ENCODE measurements around the gene BPIFB4.
"Not testable (repeated sequence)": the region's sequence is repeated elsewhere in the genome, so short reads cannot be mapped to it uniquely, and the experiment has no call there.

Gene BPIFB4

DNA sequence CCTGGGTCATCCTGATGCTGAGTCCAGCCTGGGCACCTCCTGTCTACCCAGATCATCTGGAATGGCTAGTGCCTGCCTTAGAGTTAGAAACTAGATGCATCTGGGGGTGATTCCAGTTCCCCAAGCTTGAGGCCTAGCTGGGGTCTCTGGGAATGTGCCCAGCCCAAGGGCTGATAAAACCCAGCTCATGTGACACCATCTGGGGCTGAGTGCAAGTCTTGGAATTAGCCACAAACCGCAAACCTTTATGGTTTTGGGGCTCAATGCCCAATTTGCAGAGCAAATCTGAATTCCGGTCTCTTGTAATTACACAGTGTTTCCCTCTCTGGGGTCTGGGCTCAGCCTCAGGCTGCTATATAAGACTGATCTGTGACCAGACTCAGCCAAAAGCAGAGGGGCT lies at the start of gene BPIFB4:
Gene BPIFB4 (plus strand): TSS at position 385 of the 400 bp plus-strand sequence. CDS start 1,884 bp downstream, outside the sequence.
- no peak for DNase-seq

DNA sequence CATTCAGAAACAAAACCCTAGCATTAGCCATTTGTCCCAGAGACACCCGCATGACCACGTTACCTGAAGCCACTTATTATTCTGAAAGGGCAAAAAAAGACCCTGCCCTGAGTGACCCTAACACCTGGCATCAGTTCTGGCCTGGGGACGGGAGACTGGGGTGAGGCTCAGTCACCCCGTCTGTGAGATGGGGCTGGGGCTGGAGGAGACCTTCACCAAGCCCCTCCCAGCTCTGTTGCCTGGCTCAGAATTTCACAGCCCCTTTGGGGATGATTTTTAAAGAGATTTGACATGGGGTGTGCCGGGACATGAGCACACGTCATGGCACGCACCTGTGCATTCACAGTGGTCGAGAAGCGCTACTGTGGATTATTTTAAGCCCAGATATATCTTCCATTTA lies 49.4 kb upstream of the BPIFB4 start:
- DNase-seq, result no peak

DNA sequence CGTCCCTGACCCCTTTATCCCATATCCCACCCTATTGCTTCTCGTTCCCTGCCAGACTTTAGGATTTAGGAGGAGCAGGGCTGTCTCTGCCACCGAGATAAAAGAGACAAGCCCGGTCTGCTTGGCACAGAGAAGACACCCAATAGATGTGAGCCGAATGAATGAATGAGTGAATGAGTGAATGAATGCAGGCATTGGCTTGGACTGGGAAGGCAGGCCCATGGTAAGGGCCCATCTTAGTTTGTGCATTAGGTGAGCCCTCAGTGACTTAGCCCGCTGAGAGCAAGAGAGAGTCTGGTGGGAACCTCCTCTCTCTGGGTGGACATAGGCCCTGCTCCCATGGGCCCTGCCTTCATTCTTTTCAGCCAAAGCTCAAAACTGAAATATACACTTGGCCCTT lies 48.9 kb upstream of the BPIFB4 start:
- DNase-seq, result no peak

DNA sequence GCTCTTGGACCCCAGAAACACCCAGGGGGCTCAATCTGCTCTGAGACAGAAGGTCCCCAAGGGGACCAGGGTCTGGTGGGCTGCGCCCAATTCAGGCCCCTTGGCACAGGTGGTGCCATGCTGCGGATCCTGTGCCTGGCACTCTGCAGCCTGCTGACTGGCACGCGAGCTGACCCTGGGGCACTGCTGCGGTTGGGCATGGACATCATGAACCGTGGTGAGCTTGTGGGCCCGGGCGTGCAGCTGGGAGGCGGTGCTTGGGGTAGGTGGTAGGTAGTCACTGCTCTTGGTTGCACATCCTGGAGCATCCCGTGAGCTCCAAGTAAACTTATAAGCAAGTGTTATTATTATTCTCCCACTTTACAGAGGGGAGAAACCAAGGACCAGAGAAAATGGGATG lies 47.9 kb upstream of the BPIFB4 start, which contains the start of gene BPIFB6:
Gene BPIFB6 (plus strand): TSS at position 118 of the 400 bp plus-strand sequence. CDS start 0 bp downstream, at position 118.
- DNase-seq, result no peak

DNA sequence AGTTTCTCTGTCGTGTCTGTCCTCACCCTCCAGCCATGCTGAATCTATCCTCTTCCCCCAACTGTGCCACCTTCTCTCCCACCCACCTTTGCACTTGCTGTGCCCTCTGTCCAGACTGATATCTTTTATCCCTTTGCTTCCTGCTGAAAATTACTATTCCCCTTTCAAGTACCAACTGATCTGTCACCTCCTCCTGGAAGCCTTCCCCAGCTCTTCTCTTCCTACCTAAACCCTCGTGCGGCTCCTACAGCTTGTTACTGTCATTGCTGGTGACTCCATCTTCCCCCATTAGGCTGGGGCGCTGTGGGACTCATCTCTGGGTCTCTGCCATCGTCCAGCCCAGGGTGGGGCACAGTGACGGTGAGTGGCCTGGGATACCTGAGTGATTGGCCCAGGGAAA lies 46.9 kb upstream of the BPIFB4 start:
- DNase-seq, result no peak

DNA sequence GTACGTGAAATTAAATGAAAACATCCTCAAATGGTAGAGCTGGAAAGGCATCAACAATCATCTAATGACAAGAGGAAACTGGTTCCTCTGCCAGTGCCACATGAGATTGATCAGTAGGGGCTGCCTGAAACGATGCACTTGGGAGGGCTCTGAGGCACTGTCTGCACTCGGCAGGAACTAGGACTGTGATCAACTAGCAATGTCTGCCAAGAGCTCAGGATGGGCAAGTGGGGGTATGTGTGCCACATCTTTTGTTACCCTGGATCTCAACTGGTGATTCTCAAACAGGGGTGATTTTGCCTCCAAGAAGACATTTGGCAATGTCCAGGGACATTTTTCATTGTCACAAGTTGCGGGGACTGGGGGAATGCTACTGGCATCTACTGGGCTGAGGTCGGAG lies 46.1 kb upstream of the BPIFB4 start:
- no peak for DNase-seq

DNA sequence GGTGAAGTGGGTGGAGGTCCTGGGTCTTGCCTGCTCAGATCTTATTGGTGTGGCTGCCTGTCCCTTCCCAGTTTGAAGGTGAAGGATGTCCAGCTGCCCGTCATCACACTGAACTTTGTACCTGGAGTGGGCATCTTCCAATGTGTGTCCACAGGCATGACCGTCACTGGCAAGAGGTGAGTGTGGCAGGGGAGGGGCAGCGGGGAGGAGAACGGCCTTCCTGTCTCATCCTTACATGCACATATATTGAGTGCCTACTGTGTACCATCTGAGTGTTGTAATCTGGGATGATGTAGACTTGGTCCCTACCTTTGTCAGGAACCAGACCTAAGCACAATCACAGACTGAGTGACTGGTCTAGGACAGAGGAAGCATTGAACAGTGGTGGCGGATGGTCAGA lies 45.3 kb upstream of the BPIFB4 start:
- DNase-seq, result no peak

DNA sequence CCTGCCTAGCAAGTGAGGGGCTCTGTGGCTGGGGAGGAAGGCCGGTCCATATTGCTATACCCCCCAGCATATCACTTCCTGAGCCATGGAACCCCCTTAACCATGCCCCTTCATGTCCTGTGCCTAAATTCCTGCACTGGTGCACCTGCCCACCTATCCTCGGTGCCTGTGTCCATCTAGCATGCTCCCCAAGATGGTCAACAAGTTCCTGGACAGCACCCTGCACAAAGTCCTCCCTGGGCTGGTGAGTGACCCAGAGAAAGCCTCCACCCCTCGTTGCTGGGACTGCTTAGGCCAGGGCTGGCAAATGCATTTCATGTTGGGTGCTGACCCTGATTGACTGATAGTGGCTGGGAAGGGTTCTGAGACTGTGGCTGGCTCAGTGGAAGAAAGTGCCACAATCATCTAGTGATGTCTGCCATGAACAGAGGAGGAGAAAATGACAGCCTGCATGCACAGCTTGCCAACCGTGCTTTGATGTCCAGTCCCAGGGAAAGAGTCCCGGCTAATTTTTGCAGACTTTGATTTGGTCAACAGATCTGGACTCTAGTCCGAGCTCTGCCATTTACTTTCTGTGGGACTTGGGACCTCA lies 44.4 kb upstream of the BPIFB4 start:
- no peak for DNase-seq

DNA sequence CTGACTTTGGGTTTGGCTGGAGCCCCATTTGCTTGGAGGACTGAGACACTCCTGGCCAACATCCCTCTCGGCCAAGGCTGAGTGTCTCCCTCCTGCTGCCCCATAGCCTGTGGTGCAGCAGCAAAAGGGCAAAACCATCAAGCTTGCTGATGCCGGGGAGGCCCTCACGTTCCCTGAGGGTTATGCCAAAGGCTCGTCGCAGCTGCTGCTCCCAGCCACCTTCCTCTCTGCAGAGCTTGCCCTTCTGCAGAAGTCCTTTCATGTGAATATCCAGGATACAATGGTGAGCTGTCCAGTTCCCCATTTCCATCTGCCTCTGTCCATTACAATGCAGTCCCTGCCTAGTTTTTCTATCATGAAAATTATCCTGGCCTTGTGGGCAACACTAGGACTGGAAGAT lies 42.0 kb upstream of the BPIFB4 start:
- DNase-seq, result no peak

DNA sequence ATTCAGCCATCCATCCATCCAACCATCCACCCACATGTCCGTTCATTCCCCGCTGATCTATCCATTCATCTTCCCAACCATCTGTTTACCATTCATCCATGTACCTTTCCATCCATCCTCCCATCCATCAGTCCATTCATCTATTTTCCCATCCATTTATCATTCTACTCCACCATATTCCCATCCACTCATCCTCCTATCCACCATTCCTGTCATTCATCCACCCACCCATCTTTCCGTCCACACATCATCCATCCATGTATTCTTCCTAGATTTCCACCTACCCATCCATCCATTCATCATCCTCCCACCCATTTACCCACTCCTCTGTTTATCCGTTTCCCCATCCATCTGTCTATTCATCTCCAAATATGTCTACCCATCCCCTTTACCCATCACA lies 41.2 kb upstream of the BPIFB4 start:
- no peak for DNase-seq

DNA sequence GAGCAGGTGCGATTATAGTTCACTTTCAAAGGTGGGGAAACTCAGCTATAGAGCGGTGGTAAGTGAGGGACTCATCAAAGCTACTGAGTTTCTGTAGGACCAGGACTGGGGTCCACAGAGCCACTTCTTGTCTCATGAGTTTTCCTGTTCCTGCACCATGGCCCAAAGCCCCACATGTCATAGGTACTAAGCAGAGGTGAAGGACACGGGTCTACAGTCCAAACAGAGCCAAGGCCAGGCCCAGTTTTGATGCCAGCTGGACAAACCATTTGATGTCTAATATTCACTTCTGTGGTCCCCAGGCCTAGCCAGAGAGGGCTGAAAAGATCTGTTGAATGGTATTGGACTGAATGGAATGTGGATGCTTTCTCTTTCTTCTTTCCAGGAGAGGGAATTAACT lies 37.0 kb upstream of the BPIFB4 start:
- DNase-seq, result no peak

DNA sequence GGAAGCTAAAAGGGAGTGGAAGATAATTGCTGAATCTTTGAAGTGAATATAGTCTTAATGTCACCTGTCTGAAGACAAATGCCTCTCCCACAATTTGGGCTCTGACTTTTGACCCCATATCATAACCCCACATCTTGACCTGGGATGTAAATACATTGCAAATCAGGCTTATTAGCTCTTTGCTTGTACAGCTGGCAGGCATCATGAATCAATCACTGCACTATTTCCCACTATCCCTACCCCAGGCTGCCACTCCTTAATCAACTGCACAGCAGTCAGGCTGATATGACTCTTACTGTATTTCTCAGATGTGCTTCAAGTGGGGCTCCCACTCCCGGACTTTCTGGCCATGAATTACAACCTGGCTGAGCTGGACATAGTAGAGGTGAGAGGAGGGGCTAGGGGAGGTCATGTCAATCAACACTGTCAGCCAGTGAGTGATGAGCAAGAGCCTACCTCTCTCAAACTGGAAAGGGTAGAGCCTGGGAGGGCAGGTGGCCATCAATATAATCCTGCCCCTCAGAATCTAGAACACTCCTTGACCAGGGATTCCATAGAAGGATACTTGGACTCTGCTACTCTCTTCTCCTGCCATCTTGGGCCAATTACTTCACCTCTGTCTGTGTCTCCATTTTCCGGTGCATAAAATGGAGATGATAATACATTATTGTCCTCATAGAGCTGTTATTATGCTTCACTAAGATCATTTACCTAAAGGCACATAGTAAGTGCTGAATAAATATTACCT lies 36.3 kb upstream of the BPIFB4 start:
- DNase-seq, result no peak

DNA sequence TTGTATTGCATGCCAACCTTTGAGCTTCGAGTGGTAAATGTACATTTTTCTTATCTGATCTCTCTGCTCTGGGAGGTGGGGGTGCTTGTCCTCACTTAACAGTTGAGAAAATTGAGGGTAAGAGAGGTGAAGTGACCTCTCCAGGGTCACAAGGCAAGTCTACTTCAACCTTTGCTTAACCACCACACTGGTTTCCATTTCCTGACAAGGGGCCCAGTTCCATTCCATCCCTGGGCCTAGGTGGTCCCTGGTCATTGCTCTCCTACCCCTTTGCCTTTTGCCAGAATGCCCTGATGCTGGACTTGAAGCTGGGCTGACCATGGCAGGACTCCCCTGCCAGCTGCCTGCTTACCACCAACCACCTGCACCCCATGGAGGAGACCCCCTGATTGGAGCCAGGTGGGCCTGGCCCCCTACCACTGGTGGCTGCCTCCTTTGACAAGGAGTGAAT lies 35.7 kb upstream of the BPIFB4 start:
- DNase-seq, result no peak

DNA sequence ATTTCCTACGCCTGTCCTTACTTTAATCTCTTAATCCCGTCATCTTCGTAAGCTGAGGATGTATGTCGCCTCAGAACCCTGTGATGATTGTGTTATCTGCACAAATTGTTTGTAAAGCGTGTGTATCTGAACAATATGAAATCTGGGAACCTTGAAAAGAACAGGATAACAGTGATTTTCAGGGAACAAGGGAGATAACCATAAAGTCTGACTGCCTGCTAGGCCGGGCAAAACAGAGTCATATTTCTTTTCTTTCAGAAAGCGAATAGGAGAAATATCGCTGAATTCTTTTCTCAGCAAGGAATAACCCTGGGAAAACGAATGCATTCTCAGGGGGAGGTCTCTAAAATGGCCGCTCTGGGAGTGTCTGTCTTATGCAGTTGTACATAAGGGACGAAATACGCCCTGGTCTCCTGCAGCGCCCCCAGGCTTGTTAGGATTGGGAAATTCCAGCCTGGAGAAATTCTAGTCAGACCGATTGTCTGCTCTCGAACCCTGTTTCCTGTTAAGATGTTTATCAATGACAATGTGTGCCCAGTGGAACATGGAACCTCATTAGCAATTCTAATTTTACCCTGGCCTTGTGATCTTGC lies 34.2 kb upstream of the BPIFB4 start:
- not testable (repeated sequence) for DNase-seq

DNA sequence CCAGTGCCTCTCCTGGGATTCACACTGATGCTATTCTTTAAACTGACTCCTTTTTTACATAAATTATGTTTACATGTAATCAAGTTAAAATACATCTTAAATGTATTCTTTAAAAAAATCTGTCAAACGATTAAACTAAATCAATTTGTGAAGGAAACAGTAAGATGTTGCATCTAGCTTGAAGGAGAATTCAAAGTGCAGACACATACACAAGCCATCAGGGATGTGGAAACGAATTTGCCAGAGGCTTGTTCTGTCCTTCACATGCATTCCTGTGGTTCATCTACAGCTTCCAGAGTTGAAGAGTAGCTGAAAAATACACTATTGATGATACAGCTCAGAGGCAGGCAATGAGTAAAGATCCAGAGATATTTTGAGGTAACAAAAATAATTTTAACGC lies 33.0 kb upstream of the BPIFB4 start:
- no peak for DNase-seq

DNA sequence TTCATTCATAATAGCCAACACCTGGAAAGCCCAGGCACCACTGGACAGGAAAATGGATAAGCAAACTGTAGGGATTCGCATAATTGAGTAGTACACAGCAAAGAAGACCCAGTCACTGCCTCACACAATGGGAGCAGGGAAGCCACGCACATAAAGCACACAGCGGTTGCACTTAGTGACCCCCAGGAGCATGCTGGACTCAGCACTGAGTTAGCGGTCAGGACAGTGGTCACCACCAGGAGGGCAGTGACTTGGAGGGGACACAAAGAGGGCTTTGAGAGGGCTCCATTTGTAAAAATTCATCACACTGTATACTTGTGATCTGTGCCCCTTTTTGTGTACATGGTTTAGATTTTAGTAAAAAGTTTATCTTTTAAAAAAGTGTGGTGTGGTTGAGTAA lies 28.1 kb upstream of the BPIFB4 start:
- no peak for DNase-seq

DNA sequence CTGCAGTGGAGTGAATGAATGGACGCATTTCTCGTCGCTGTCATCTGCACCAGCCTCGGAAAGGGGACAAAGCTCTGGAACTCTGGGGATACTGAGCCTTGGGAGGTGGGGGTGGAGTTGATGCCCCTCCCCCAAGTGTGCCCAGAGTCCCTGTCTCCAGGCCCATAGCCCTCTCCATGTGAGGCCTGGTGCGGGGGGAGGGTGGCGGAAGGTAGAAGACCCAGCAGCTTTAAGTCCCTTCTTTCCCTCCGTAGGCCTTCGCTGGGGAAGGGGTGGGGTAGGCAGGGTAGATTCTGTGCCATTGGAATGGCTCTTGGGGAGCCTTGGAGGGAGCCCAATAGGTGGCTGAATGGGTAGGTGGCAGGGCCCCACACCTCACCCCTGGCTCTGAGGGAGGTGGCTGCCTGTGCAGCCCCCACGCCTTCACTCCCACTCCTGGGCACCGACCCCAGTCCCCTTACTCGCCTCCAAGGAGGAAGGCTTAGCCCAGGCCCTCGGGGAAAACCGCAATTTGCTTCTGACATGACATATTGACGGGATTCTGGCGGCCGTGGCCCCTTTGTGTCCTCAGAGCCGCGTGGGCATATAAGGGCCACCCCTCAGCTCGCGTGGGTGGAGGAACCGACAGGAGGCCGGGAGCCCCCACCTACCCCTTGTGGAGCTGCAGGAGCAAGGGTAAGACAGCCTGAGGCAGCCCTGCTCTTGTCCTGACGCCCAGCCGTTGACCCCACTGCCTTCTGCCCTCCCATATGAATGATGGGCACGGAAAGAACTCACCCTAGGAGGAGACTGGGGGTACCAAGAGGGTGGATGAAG lies 25.9 kb upstream of the BPIFB4 start, which contains the start of gene BPIFB3:
Gene BPIFB3 (plus strand): TSS at position 613 of the 816 bp plus-strand sequence. CDS start 1,533 bp downstream, outside the sequence.
- no peak for DNase-seq

DNA sequence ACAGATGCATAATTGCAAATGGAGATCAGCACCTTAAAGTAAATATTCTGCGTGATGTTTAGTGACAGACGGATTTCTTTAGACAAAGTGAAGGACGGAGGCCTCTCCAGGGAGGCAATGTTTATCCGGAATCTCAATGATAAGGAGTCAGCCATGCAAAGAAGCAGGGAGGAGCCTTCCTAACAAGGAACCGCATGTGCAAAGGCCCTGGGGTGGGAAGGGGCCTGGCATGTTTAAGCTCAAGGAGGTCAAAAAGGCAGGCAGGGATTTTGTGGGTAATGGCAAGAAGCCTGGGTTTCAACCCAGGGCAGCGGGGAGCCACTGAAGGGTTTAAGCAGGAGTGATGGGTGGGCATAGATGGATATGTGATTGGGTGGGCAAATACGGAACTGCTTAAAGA lies 25.1 kb upstream of the BPIFB4 start:
- no peak for DNase-seq

DNA sequence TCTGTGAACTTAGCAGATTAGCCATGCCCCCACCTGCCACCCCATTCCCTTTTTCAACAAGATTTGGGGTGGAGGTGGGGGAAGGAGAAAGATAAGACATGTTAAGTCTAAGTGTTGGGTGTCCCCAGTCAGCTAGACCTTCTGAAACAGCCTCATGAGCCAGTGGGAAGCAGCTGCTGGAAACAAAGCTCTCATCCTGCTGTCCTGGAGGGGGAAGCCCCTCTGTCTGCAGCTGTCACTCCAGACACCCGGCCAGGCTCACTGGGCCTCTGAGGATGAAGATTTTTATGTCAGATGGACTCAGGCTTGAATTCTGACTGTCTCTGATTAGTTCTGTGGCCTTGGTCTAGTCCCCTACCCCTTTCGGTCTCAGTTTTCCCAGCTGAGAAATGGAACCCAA lies 24.7 kb upstream of the BPIFB4 start:
- no peak for DNase-seq

DNA sequence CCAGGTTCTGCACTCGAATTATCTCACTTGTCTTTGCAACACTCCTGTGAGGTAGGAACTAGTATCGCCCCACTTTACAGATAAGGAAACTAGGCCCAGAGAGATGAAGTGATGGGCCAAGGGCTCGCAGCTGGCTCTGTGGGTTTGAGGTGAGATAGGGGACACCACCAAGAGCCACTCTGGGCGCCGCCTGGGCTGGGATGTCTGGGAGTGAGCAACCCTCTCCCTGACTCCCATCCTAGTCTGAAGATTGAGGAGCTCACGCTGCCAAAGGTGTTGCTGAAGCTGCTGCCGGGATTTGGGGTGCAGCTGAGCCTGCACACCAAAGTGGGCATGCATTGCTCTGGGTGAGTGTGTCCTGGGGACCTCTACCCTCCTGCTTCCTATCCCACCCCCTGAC lies 20.3 kb upstream of the BPIFB4 start:
- no peak for DNase-seq

DNA sequence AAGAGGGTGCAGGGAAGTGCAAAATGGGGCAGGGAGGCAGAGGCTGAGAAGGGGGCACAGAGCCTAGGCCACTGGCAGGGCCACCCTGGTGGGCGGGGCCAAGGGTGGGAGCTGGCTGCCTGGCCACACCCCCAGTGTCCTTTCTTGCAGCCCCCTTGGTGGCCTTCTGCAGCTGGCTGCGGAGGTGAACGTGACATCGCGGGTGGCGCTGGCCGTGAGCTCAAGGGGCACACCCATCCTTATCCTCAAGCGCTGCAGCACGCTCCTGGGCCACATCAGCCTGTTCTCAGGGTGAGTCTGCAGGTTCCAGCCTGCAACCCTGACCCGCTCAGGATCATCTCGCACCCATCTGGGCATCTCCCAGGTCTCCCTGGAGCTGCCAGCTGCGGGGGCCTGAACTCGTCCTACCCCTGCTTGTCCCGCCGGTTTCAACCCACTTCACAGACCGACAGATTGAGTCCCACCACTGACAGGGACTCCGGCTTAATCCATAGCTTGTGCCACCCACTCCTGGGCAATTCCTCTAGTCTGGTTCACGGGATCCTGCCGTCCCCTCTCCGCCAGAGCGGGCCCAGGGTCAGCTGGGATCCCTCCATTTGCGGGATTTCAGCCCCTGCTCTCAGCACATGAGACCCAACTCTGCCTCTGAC lies 19.6 kb upstream of the BPIFB4 start:
- no peak for DNase-seq

DNA sequence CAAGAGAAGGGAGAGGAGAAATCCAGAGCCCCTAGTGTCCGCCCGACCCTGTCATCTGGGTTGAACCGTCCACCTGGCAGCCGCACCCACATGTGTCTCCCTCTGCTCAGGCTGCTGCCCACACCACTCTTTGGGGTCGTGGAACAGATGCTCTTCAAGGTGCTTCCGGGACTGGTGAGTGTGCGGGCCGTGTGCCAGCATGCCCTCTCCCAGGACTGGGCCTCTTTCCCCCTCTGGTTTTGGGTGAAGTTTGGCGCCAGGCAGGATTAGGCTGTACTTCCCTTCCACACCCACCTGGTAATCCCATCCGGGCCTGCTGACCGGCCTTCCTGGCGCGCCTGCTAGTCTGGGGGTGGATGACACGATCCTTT lies 17.8 kb upstream of the BPIFB4 start:
- DNase-seq, result no peak
